Measurements from ENCODE around the gene FOXO6. TPM values are rescaled to one million over a fixed set of nuclear protein-coding genes. Genes with fewer than 3 reads are reported as not detected.

FOXO6 gene
- total and polyA plus RNA-seq, 10 of the 15 experiments (the other 5 are each of a cell fraction or from before 2014, with no cell fraction given), result 0.37 TPM; not detected in 9

DNA sequence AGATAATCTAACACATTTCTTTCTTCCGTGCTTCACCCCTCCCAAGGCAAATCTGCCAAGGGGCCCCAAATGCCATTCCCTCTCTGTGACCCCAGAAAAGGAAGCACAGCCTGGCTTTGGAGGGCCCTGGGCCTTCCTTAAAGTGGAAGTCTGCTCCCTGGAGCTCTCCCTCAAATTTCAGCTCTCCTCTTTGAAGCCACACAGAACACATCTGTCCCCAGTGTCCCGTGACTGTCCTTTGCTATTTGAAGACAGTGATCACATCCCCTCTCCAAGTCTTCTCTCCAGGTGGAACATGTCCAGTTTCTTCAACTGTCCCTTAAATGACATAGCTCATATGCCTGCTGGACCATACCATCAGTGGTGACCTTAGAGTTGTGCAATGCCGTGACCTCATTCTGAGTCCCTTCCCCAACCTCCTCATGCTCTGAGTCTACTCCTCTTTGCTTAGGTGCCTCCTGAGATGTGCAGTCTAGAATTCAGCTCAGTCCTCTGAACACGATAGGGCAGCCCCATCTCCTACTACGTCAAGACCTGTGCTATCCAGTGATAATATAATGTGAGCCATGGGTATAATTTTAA, 18.4 kb upstream of the FOXO6 start:
- no peaks in the 10 kb centered on the region for H4K20me1 ChIP-seq (ENCODE audit: control insufficient read depth, insufficient read depth)
- no peak overlapping the region for H3K9ac ChIP-seq (ENCODE audit: control insufficient read depth, insufficient read depth, low read length)
- TF ChIP-seq, protein P1, sequence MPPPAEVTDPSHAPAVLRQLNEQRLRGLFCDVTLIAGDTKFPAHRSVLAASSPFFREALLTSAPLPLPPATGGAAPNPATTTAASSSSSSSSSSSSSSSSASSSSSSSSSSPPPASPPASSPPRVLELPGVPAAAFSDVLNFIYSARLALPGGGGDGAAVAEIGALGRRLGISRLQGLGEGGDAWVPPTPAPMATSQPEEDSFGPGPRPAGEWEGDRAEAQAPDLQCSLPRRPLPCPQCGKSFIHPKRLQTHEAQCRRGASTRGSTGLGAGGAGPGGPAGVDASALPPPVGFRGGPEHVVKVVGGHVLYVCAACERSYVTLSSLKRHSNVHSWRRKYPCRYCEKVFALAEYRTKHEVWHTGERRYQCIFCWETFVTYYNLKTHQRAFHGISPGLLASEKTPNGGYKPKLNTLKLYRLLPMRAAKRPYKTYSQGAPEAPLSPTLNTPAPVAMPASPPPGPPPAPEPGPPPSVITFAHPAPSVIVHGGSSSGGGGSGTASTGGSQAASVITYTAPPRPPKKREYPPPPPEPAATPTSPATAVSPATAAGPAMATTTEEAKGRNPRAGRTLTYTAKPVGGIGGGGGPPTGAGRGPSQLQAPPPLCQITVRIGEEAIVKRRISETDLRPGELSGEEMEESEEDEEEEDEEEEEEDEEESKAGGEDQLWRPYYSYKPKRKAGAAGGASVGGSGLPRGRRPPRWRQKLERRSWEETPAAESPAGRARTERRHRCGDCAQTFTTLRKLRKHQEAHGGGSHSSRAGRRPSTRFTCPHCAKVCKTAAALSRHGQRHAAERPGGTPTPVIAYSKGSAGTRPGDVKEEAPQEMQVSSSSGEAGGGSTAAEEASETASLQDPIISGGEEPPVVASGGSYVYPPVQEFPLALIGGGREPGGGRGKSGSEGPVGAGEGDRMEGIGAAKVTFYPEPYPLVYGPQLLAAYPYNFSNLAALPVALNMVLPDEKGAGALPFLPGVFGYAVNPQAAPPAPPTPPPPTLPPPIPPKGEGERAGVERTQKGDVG (CRISPR knock-in tag; IDR thresholded peaks at IDR 0.05), result no peak
- no peak for TF ChIP-seq RBBP5 (conservative IDR thresholded peaks at IDR 0.05)
- TF ChIP-seq SPI1 (IDR thresholded peaks at IDR 0.05; ENCODE audit: borderline replicate concordance, insufficient read depth, low read depth, low read length), result no peak
- no peak for TF ChIP-seq SUZ12 (IDR thresholded peaks at IDR 0.05; ENCODE audit: unreplicated experiment)
- no peak for TF ChIP-seq POLR2AphosphoS2 (IDR thresholded peaks at IDR 0.05; ENCODE audit: low read depth, low read length)
- no peak for TF ChIP-seq CHD4 (IDR thresholded peaks at IDR 0.05)
- TF ChIP-seq SIX5 (IDR thresholded peaks at IDR 0.05; ENCODE audit: low read depth, low read length, severe bottlenecking), result no peak
- TF ChIP-seq BMI1 (IDR thresholded peaks at IDR 0.05; ENCODE audit: borderline replicate concordance), result no peak
- TF ChIP-seq EED (IDR thresholded peaks at IDR 0.05; ENCODE audit: low read depth), result no peak
- no peak for TF ChIP-seq NFIC (IDR thresholded peaks at IDR 0.05; ENCODE audit: low read depth, low read length)
- TF ChIP-seq SP1 (IDR thresholded peaks at IDR 0.05; ENCODE audit: low read depth, low read length), result no peak
- no peak for ATAC-seq
- no peak overlapping the region for H3K27ac ChIP-seq (ENCODE audit: control insufficient read depth, insufficient read depth)
- ChIA-PET RAD21 (ENCODE audit: unreplicated experiment) (interaction anchor here (1.0 to 1.7 kb wide), 3 partner anchors 20 to 75 kb away, joined by 4 to 5 read pairs (median 5); no protein-coding TSS in a partner anchor), POLR2A (no interaction called here), CTCF (interaction anchor here (0.7 to 4.3 kb wide), 7 partner anchors 10 to 75 kb away, joined by 3 to 21 read pairs (median 4); partner anchors contain the start of gene FOXO6), SMC1A (ENCODE audit: uncharacterized antibody, unreplicated experiment) (interaction anchor here (0.8 to 2.4 kb wide), 6 partner anchors 10 to 73 kb away, joined by 3 to 7 read pairs (median 4); no protein-coding TSS in a partner anchor)
- no peak overlapping the region for H3K4me3 ChIP-seq
- no peaks in the 10 kb centered on the region; the same call in 2 of the 3 replicates for H3K9me3 ChIP-seq (replicated peaks; ENCODE audit: control insufficient read depth, insufficient read depth, low read length)
- peaks cover 9% of the 10 kb centered on the region for H3K4me1 ChIP-seq (ENCODE audit: control insufficient read depth, insufficient read depth, low read length)
- 60% methylated on average over 5 of the region's 5 CpGs for WGBS (ENCODE audit: insufficient coverage, insufficient replicate concordance, low lambda C conversion rate, missing lambda C conversion rate)
- no peaks in the 10 kb centered on the region for H3K79me2 ChIP-seq (ENCODE audit: control insufficient read depth, insufficient read depth, low read length)
- DNase-seq (ENCODE audit: low read depth, low spot score), result no peak
- H3K27me3 ChIP-seq (replicated peaks in 1 of 2; ENCODE audit: control insufficient read depth in 2 of 2, insufficient read depth in 2 of 2, low read length in 1 of 2), result no peaks in the 10 kb centered on the region
- intact Hi-C loops (cut with micrococcal nuclease; ENCODE audit: unreplicated experiment), result no loop called here
- no peak overlapping the region for H2AFZ ChIP-seq (ENCODE audit: control insufficient read depth, low read depth, low read length)
- no peak for FAIRE-seq
- no peaks in the 10 kb centered on the region for H3K36me3 ChIP-seq (ENCODE audit: control insufficient read depth in 2 of 2, insufficient read depth in 2 of 2, low read length in 1 of 2)
- in situ Hi-C loops (cut with MboI), result no loop called here
- H3K4me2 ChIP-seq (ENCODE audit: control insufficient read depth, insufficient read depth), result no peak overlapping the region
- BruUV-seq (replicated peaks), result no TSS peak
